ENCODE data around the gene CHST11.
"Not testable (repeated sequence)": the region's sequence is repeated elsewhere in the genome, so short reads cannot be mapped to it uniquely, and the experiment has no call there.

CHST11 gene

GRCh38 chr12:104608998-104609397 is 152.2 kb downstream of the CHST11 start:
- no peak for DNase-seq

GRCh38 chr12:104609445-104609844 is 152.7 kb downstream of the CHST11 start:
- no peak for DNase-seq

GRCh38 chr12:104610513-104611235 is 153.9 kb downstream of the CHST11 start:
- no peak for DNase-seq

GRCh38 chr12:104611671-104612070 is 154.9 kb downstream of the CHST11 start:
- no peak for DNase-seq

GRCh38 chr12:104613372-104613771 is 156.6 kb downstream of the CHST11 start:
- not testable (repeated sequence) for DNase-seq

- DNase-seq: no peak
Measured at GRCh38 chr12:104615048-104615561, 158.4 kb downstream of the CHST11 start.

- no peak for DNase-seq
Measured at GRCh38 chr12:104618691-104619090, 161.9 kb downstream of the CHST11 start.

GRCh38 chr12:104619305-104619704 is 162.6 kb downstream of the CHST11 start:
- DNase-seq: no peak

- peak; percentile 72 for DNase-seq
Measured at GRCh38 chr12:104620837-104621531, 164.2 kb downstream of the CHST11 start.

- peak; percentile 39 for DNase-seq
Measured at GRCh38 chr12:104622928-104623327, 166.2 kb downstream of the CHST11 start.

GRCh38 chr12:104623883-104624282 is 167.1 kb downstream of the CHST11 start:
- no peak for DNase-seq

GRCh38 chr12:104624529-104624928 is 167.8 kb downstream of the CHST11 start:
- no peak for DNase-seq

GRCh38 chr12:104626069-104626837 is 169.5 kb downstream of the CHST11 start:
- DNase-seq: no peak

- DNase-seq: no peak
Measured at GRCh38 chr12:104627231-104627989, 170.7 kb downstream of the CHST11 start.

- DNase-seq: no peak
Measured at GRCh38 chr12:104627990-104628830, 171.5 kb downstream of the CHST11 start.

GRCh38 chr12:104628831-104629135 is 172.0 kb downstream of the CHST11 start:
- no peak for DNase-seq

GRCh38 chr12:104630230-104630670 is 173.5 kb downstream of the CHST11 start:
- DNase-seq: no peak

GRCh38 chr12:104631867-104632266 is 175.1 kb downstream of the CHST11 start:
- DNase-seq: no peak

- no peak for DNase-seq
Measured at GRCh38 chr12:104632724-104633201, 176.0 kb downstream of the CHST11 start.

GRCh38 chr12:104634044-104634443 is 177.3 kb downstream of the CHST11 start:
- no peak for DNase-seq

- DNase-seq: no peak
Measured at GRCh38 chr12:104634852-104635251, 178.1 kb downstream of the CHST11 start.
